ENCODE results near the gene LMCD1. TPM values are rescaled to one million over a fixed set of nuclear protein-coding genes. Genes with fewer than 3 reads are reported as not detected.
A peak's percentile ranks its signal among the peaks of the same experiment; 100 is the strongest.

Gene LMCD1
- total RNA-seq, 4 donors from 2014 or later, result 43.2 to 576 (median 131) TPM

GRCh38 chr3:8482263-8482662, 19.4 kb upstream of the LMCD1 start:
- TF ChIP-seq POLR2A (IDR thresholded peaks at IDR 0.05; ENCODE audit: low read depth) (no peak), POLR2AphosphoS5 (IDR thresholded peaks at IDR 0.05) (no peak), CTCF (IDR thresholded peaks at IDR 0.05) (no peak), EP300 (IDR thresholded peaks at IDR 0.05) (no peak)
- Histone ChIP-seq H3K9me3 (peaks cover 0 to 5% (median 0%) of the 10 kb centered on the region in 4 donors), H3K4me3 (no peak overlapping the region), H3K4me1 (peaks cover 22 to 34% (median 26%) of the 10 kb centered on the region in 4 donors), H3K36me3 (no peaks in the 10 kb centered on the region), H3K27ac (replicated peaks in 1 of 4) (peak overlapping the region; percentile 32 to 66 (median 64)), H3K27me3 (no peaks in the 10 kb centered on the region)
- no peak for DNase-seq (ENCODE audit: extremely low spot score)
- intact Hi-C loops (cut with DNase I), result no loop called here
- 31% methylated on average over 2 of the region's 2 CpGs for WGBS

GRCh38 chr3:8482960-8483665, 18.5 kb upstream of the LMCD1 start:
- Histone ChIP-seq H3K9me3 (peaks cover 0 to 5% (median 0%) of the 10 kb centered on the region in 4 donors), H3K27ac (replicated peaks in 1 of 4) (peak overlapping the region; percentile 32 to 66 (median 64)), H3K36me3 (no peaks in the 10 kb centered on the region), H3K4me3 (no peak overlapping the region), H3K27me3 (no peaks in the 10 kb centered on the region), H3K4me1 (peaks cover 22 to 34% (median 26%) of the 10 kb centered on the region in 4 donors)
- TF ChIP-seq POLR2AphosphoS5 (IDR thresholded peaks at IDR 0.05) (peak; percentile 41 to 64), CTCF (IDR thresholded peaks at IDR 0.05) (no peak)
- intact Hi-C loops (cut with DNase I), result no loop called here
- 30% methylated on average over 3 of the region's 4 CpGs for WGBS
- no peak for DNase-seq (ENCODE audit: extremely low spot score)

DNA sequence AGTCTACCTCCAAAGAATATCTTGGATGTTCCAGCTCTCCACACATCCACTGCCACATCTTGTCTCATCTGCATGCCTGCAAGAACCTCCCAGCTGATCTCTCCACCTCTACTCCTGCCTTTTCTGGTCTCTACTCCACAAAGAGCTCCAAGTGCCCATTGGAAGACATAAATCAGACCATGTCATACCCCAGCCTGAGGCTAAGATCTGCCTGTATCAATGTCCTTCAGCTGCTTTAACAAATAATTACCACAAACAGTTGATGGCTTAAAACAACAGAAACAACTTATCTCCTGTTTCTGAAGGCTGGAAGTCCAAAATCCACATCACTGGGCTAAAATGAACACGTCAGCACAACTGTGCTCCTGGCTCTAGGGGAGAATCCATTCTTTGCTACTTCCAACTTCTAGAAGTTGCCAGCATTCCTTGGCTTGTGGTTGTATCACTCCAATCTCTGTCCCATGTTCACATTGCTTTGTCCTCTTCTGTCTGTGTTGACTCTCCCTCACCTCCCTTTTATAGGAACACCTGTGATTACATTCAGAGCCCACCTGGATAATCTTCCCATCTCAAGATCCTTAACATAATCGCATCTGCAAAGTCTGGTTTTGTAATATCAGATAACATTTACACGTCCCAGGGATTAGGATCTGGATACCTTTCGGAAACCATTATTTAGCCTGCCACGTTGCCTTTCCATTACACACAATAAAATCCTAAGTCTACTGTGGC, 17.0 kb upstream of the LMCD1 start:
- H3K27ac ChIP-seq (replicated peaks in 1 of 4), result peak overlapping the region; percentile 32 to 66 (median 64)

GRCh38 chr3:8485141-8485870, 16.3 kb upstream of the LMCD1 start:
- Histone ChIP-seq H3K36me3 (no peaks in the 10 kb centered on the region), H3K9me3 (peaks cover 0 to 5% (median 0%) of the 10 kb centered on the region in 4 donors), H3K4me3 (no peak overlapping the region), H3K4me1 (peaks cover 34 to 42% (median 37%) of the 10 kb centered on the region in 4 donors), H3K27me3 (no peaks in the 10 kb centered on the region), H3K27ac (replicated peaks in 1 of 4) (peak overlapping the region; percentile 32 to 66 (median 52))
- DNase-seq (ENCODE audit: extremely low spot score), result no peak
- intact Hi-C loops (cut with DNase I), result no loop called here
- WGBS, result 73% methylated on average over 3 of the region's 3 CpGs
- TF ChIP-seq EP300 (IDR thresholded peaks at IDR 0.05) (no peak), CTCF (IDR thresholded peaks at IDR 0.05) (no peak), POLR2AphosphoS5 (IDR thresholded peaks at IDR 0.05) (no peak), POLR2A (IDR thresholded peaks at IDR 0.05; ENCODE audit: low read depth) (no peak)

More for the DNA sequence above, 17.0 kb upstream of the LMCD1 start:
- H3K4me1 ChIP-seq, result peaks cover 30 to 34% (median 33%) of the 10 kb centered on the region in 4 donors
- H3K9me3 ChIP-seq, result peaks cover 0 to 5% (median 0%) of the 10 kb centered on the region in 4 donors
- intact Hi-C loops (cut with DNase I), result no loop called here
- no peaks in the 10 kb centered on the region for H3K27me3 ChIP-seq
- 88% methylated on average over 5 of the region's 5 CpGs for WGBS
- no peaks in the 10 kb centered on the region for H3K36me3 ChIP-seq
- no peak overlapping the region for H3K4me3 ChIP-seq
- no peak for TF ChIP-seq POLR2A (IDR thresholded peaks at IDR 0.05; ENCODE audit: low read depth)
- no peak for TF ChIP-seq POLR2AphosphoS5 (IDR thresholded peaks at IDR 0.05)
- TF ChIP-seq EP300 (IDR thresholded peaks at IDR 0.05), result no peak
- TF ChIP-seq CTCF (IDR thresholded peaks at IDR 0.05), result no peak
- DNase-seq (ENCODE audit: extremely low spot score), result no peak
